HepG2 (cell line): ENCODE data around the gene ATP6V1F. TPM values are rescaled to one million over a fixed set of nuclear protein-coding genes. Genes with fewer than 3 reads are reported as not detected.

Source experiments
- BHLHE40 ChIP-seq: IDR thresholded peaks from 2 replicates; pipeline ENCODE4 v1.6.1; 2011; ENCODE audit warnings: low read length, improper control_type of control experiment
- ESRRA ChIP-seq: sonication (generic); formaldehyde crosslinking; IDR thresholded peaks from 2 replicates; pipeline ENCODE4 v1.5.1; 2020; ENCODE audit warnings: mild to moderate bottlenecking, low read depth, missing genetic modification reagents
- FOXO1 ChIP-seq: sonication (generic); formaldehyde crosslinking; IDR thresholded peaks from 2 replicates; pipeline ENCODE4 v1.4.0; 2020; ENCODE audit warnings: missing genetic modification reagents
- FOXP4 ChIP-seq: sonication (generic); formaldehyde crosslinking; IDR thresholded peaks from 2 replicates; pipeline ENCODE4 v1.4.0; 2020; ENCODE audit warnings: missing genetic modification reagents
- HNF4A ChIP-seq: sonication (generic); formaldehyde crosslinking; IDR thresholded peaks from 2 replicates; pipeline ENCODE4 v1.4.0; 2020; ENCODE audit warnings: missing genetic modification reagents
- HNRNPLL ChIP-seq: fragments of 200-400 bp; formaldehyde crosslinking; IDR thresholded peaks from 2 replicates; pipeline ENCODE4 v1.6.1; 2017; ENCODE audit warnings: mild to moderate bottlenecking, low read depth, low read length; ENCODE audit not compliant: poor library complexity, severe bottlenecking
- POLR2A ChIP-seq, 2 experiments: IDR thresholded peaks; 2 replicates each; pipeline ENCODE4 v1.6.1; 2011; ENCODE audit warnings: low read depth in 2 of 2, low read length in 2 of 2, mild to moderate bottlenecking in 1 of 2, moderate library complexity in 1 of 2; ENCODE audit not compliant: insufficient read depth in 1 of 2
- RARG ChIP-seq: sonication (generic); formaldehyde crosslinking; IDR thresholded peaks from 2 replicates; pipeline ENCODE4 v1.4.0; 2020; ENCODE audit warnings: low read depth, mild to moderate bottlenecking, missing genetic modification reagents
- RXRB ChIP-seq: IDR thresholded peaks from 2 replicates; pipeline ENCODE4 v1.6.1; 2016; ENCODE audit warnings: borderline replicate concordance, missing genetic modification reagents, missing compliant biosample characterization
- TAF15 ChIP-seq: fragments of 200-400 bp; formaldehyde crosslinking; IDR thresholded peaks from one replicate; pipeline ENCODE4 v1.6.1; 2018; ENCODE audit warnings: mild to moderate bottlenecking, low read depth, low read length; ENCODE audit not compliant: poor library complexity, severe bottlenecking
- ZNF329 ChIP-seq: sonication (generic); formaldehyde crosslinking; IDR thresholded peaks from 2 replicates; pipeline ENCODE4 v1.9.0; 2021; ENCODE audit warnings: low read depth, mild to moderate bottlenecking, missing genetic modification reagents
- ZNF367 ChIP-seq: sonication (generic); formaldehyde crosslinking; IDR thresholded peaks from 2 replicates; pipeline ENCODE4 v1.4.0; 2020; ENCODE audit warnings: missing genetic modification reagents, borderline replicate concordance
- ZNF44 ChIP-seq: sonication (generic); formaldehyde crosslinking; IDR thresholded peaks from 2 replicates; pipeline ENCODE4 v1.5.1; 2020; ENCODE audit warnings: mild to moderate bottlenecking, missing genetic modification reagents
- ZNF546 ChIP-seq: sonication (generic); formaldehyde crosslinking; conservative IDR thresholded peaks from 2 replicates; pipeline ENCODE4 v1.8.1; 2023; ENCODE audit warnings: mild to moderate bottlenecking, missing genetic modification reagents
- ZNF549 ChIP-seq: sonication (generic); formaldehyde crosslinking; IDR thresholded peaks from 2 replicates; pipeline ENCODE4 v1.5.0; 2020; ENCODE audit warnings: missing genetic modification reagents
- ZNF609 ChIP-seq: sonication (generic); formaldehyde crosslinking; IDR thresholded peaks from 2 replicates; pipeline ENCODE4 v1.4.0; 2020; ENCODE audit warnings: mild to moderate bottlenecking, missing genetic modification reagents, borderline replicate concordance
- ZNF724P ChIP-seq: sonication (generic); formaldehyde crosslinking; IDR thresholded peaks from 2 replicates; pipeline ENCODE4 v1.8.0; 2022; ENCODE audit warnings: missing genetic modification reagents, borderline replicate concordance
- ZNF775 ChIP-seq: sonication (generic); formaldehyde crosslinking; IDR thresholded peaks from 2 replicates; pipeline ENCODE4 v1.4.0; 2020; ENCODE audit warnings: missing genetic modification reagents, mild to moderate bottlenecking, moderate library complexity, borderline replicate concordance
- ZNF879 ChIP-seq: sonication (generic); formaldehyde crosslinking; IDR thresholded peaks from 2 replicates; pipeline ENCODE4 v1.8.1; 2023; ENCODE audit warnings: missing genetic modification reagents
- polyA plus RNA-seq, 8 experiments: library from polyadenylated mRNA; depleted of rRNA in 3 of 8; stranded (reverse) in 7 of 8; unstranded in 1 of 8; fragments of >200 nt; fragmentation: Illumina TruSeq in 4 of 8; extraction: Trizol in 4 of 8; gene quantifications; 2 replicates each; pipeline versions ENCODE4 v1.2.1 to v1.2.3, GENCODE V29; 2011 to 2016; ENCODE audit warnings: low read depth in 4 of 8, missing spikeins in 1 of 8, mixed read lengths in 1 of 8; ENCODE audit not compliant: insufficient read depth in 1 of 8
- total RNA-seq, 5 experiments: library from RNA; depleted of rRNA; stranded (reverse); fragments of >200 nt; fragmentation: Illumina TruSeq; extraction: Trizol; gene quantifications; 2 replicates each; pipeline ENCODE4 v1.2.3, GENCODE V29; 2016; ENCODE audit warnings: low read depth in 1 of 5
- TF ChIP-seq, protein P1 (sequence below): sonication (generic); formaldehyde crosslinking; IDR thresholded peaks from 2 replicates; pipeline ENCODE4 v1.5.0; 2020; ENCODE audit warnings: missing genetic modification reagents, mild to moderate bottlenecking, borderline replicate concordance

ATP6V1F gene
- total and polyA plus RNA-seq, 2 of the 13 experiments (the other 11 are each of a cell fraction or from before 2014, with no cell fraction given): 87.2 to 132 TPM

DNA sequence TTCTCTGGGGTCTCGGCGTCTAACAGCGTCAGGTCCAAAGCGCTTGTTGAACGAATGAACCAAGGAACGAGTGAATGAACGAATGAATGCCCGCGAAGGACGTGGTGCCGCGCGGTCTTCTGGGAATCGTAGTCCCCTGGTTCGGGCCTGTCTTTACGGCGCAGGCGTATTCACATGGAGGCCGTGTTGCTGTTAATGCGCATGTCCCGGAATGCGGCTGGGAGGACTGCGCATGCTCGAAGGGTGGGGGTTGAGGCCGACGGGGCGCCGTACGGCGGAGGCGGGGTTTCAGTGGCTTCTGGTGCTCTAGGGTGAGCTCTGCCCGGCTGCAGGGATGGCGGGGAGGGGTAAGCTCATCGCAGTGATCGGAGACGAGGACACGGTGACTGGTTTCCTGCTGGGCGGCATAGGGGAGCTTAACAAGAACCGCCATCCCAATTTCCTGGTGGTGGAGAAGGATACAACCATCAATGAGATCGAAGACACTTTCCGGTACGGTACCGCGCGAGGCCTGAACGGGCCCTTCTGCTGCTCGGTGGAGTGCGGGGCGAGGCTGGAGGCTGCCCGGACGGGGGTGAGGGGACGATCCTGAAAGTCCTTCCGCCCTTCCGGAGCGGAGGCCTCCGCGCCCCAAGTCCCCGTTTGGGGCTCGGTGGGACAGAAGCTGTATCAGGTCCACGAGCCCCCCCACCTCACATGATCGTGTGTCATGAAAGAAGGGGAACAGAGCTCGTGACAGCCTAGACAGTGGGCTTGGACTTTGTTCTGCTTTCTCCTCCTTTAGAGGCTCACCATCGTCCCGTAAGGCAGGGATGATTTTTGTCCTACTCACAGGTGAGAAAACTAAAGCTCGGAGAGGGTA is at the start of gene ATP6V1F (continued):
- TF ChIP-seq ZNF329 (no peak), FOXP4 (CRISPR knock-in tag) (peak; percentile 15; the same call in 1 of the 2 replicates), ZNF367 (CRISPR knock-in tag) (no peak), HNF4A (CRISPR knock-in tag) (no peak), POLR2A (IDR thresholded peaks at IDR 0.05; ENCODE audit: insufficient read depth in 1 of 2, low read depth in 2 of 2, low read length in 2 of 2) (peak; percentile 53 to 82), BHLHE40 (no peak), ZNF775 (CRISPR knock-in tag) (no peak), FOXO1 (CRISPR knock-in tag) (no peak), ZNF609 (CRISPR knock-in tag) (no peak), HNRNPLL (peak; percentile 86), TAF15 (no peak), ZNF549 (CRISPR knock-in tag) (no peak), ZNF724P (CRISPR knock-in tag) (no peak), RXRB (no peak), ESRRA (CRISPR knock-in tag) (no peak), ZNF879 (no peak), ZNF546 (CRISPR knock-in tag) (0 out of 2 replicates have a peak, but pooled peaks have one; percentile 50), RARG (CRISPR knock-in tag) (no peak), ZNF44 (CRISPR knock-in tag) (no peak)
- TF ChIP-seq, protein P1, sequence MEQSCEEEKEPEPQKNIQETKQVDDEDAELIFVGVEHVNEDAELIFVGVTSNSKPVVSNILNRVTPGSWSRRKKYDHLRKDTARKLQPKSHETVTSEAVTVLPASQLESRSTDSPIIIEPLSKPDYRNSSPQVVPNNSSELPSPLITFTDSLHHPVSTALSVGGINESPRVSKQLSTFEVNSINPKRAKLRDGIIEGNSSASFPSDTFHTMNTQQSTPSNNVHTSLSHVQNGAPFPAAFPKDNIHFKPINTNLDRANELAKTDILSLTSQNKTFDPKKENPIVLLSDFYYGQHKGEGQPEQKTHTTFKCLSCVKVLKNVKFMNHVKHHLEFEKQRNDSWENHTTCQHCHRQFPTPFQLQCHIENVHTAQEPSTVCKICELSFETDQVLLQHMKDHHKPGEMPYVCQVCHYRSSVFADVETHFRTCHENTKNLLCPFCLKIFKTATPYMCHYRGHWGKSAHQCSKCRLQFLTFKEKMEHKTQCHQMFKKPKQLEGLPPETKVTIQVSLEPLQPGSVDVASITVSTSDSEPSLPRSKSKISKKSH (CRISPR knock-in tag): no peak
